OCI-LY1 (cell line): ENCODE results near the gene ECSCR.

Experiments used
- CTCF ChIP-seq: fragments of 200-600 bp; sonication (generic), shearing (Covaris generic); IDR thresholded peaks from 2 replicates; pipeline ENCODE4 v1.5.1; 2017; ENCODE audit warnings: mild to moderate bottlenecking, antibody characterized with exemption, low read length, moderate library complexity, mixed read lengths
- EZH2 ChIP-seq: fragments of 200-600 bp; sonication (generic), shearing (Covaris generic); IDR thresholded peaks from 2 replicates; pipeline ENCODE4 v1.8.0; 2017; ENCODE audit warnings: borderline replicate concordance, mixed run types, mild to moderate bottlenecking, antibody characterized with exemption, low read length, moderate library complexity, mixed read lengths

- TF ChIP-seq CTCF: peak; percentile 79
- no peak for TF ChIP-seq EZH2
Observed at GRCh38 chr5:139402561-139403158, 59.9 kb downstream of the ECSCR start.
